ENCODE measurements around the gene GAD2. TPM values are rescaled to one million over a fixed set of nuclear protein-coding genes. Genes with fewer than 3 reads are reported as not detected.

The GAD2 gene
- polyA plus RNA-seq, 1 of the 3 experiments (the other 2 are of a cell fraction): not detected

- H3K36me3 ChIP-seq (replicated peaks in 1 of 2; ENCODE audit: control insufficient read depth in 1 of 2, insufficient read depth in 2 of 2, low read length in 1 of 2): no peaks in the 10 kb centered on the region
- H3F3A ChIP-seq (replicated peaks; ENCODE audit: insufficient read depth): no peaks in the 10 kb centered on the region
- H4K20me1 ChIP-seq (ENCODE audit: insufficient read depth): no peaks in the 10 kb centered on the region
- ChIA-PET CTCF (no interaction called here), POLR2A (no interaction called here)
- TF ChIP-seq SIN3A (IDR thresholded peaks at IDR 0.05; ENCODE audit: borderline replicate concordance, low read depth, low read length) (no peak), TCF12 (IDR thresholded peaks at IDR 0.05) (no peak), MAX (IDR thresholded peaks at IDR 0.05; ENCODE audit: low read depth) (no peak), NFIC (IDR thresholded peaks at IDR 0.05; ENCODE audit: borderline replicate concordance) (no peak), PBX3 (IDR thresholded peaks at IDR 0.05) (no peak), GABPA (IDR thresholded peaks at IDR 0.05; ENCODE audit: low read depth) (no peak)
- H3K79me2 ChIP-seq (ENCODE audit: insufficient read depth): no peaks in the 10 kb centered on the region
- H3K27ac ChIP-seq (ENCODE audit: low read depth in 2 of 2, low read length in 1 of 2): no peak overlapping the region
- H3K9me2 ChIP-seq: no peaks in the 10 kb centered on the region
- no peak for DNase-seq
- H3K4me1 ChIP-seq (ENCODE audit: control insufficient read depth in 1 of 2, insufficient read depth in 2 of 2, low read depth in 1 of 2, low read length in 1 of 2): no peaks in the 10 kb centered on the region
- H3K27me3 ChIP-seq (ENCODE audit: insufficient read depth): no peaks in the 10 kb centered on the region; the same call in 1 of the 2 replicates
- H3K4me2 ChIP-seq: no peak overlapping the region
- no peak overlapping the region for H3K9ac ChIP-seq
- WGBS (ENCODE audit: low lambda C conversion rate): 5% methylated on average over 3 of the region's 3 CpGs
- H3K4me3 ChIP-seq (ENCODE audit: low read depth in 2 of 2, low read length in 1 of 2): no peak overlapping the region
- no peaks in the 10 kb centered on the region for H3K9me3 ChIP-seq
- H2AFZ ChIP-seq (ENCODE audit: low read depth): no peak overlapping the region
Observed at GRCh38 chr10:26310361-26310760, 93.8 kb downstream of the GAD2 start.

GRCh38 chr10:26311383-26311940 lies 94.9 kb downstream of the GAD2 start:
- H2AFZ ChIP-seq (ENCODE audit: low read depth): no peak overlapping the region
- H3K4me1 ChIP-seq (ENCODE audit: control insufficient read depth in 1 of 2, insufficient read depth in 2 of 2, low read depth in 1 of 2, low read length in 1 of 2): no peaks in the 10 kb centered on the region
- 7% methylated on average over 6 of the region's 6 CpGs for WGBS (ENCODE audit: low lambda C conversion rate)
- no peaks in the 10 kb centered on the region for H3K9me3 ChIP-seq
- ChIA-PET CTCF (no interaction called here), POLR2A (interaction anchor here (0.8 kb wide), 1 partner anchor 95 kb away, joined by 4 read pairs; the partner anchor contains the start of gene GAD2)
- no peaks in the 10 kb centered on the region for H3K9me2 ChIP-seq
- TF ChIP-seq RCOR1 (IDR thresholded peaks at IDR 0.05; ENCODE audit: low read length) (no peak), SIN3A (IDR thresholded peaks at IDR 0.05; ENCODE audit: borderline replicate concordance, low read depth, low read length) (no peak), FOXM1 (IDR thresholded peaks at IDR 0.05; ENCODE audit: low read depth) (no peak), SMC3 (IDR thresholded peaks at IDR 0.05; ENCODE audit: low read depth, low read length) (no peak), ZBTB33 (IDR thresholded peaks at IDR 0.05; ENCODE audit: borderline replicate concordance, low read depth) (no peak), FOXJ3 (CRISPR knock-in tag; IDR thresholded peaks at IDR 0.05) (no peak), GATA2 (CRISPR knock-in tag; IDR thresholded peaks at IDR 0.05) (no peak), TAF1 (IDR thresholded peaks at IDR 0.05; ENCODE audit: borderline replicate concordance, low read depth, low read length) (no peak), USF2 (IDR thresholded peaks at IDR 0.05; ENCODE audit: borderline replicate concordance, low read depth, low read length) (no peak), TEAD4 (IDR thresholded peaks at IDR 0.05; ENCODE audit: borderline replicate concordance, insufficient read depth) (no peak), NRF1 (IDR thresholded peaks at IDR 0.05; ENCODE audit: low read depth, low read length) (no peak), MXI1 (IDR thresholded peaks at IDR 0.05; ENCODE audit: low read depth, low read length) (no peak), NFIC (IDR thresholded peaks at IDR 0.05; ENCODE audit: borderline replicate concordance) (no peak)
- H3K4me3 ChIP-seq (ENCODE audit: low read depth in 2 of 2, low read length in 1 of 2): no peak overlapping the region
- no peak overlapping the region for H3K4me2 ChIP-seq
- H3K27me3 ChIP-seq (ENCODE audit: insufficient read depth): no peaks in the 10 kb centered on the region; the same call in 1 of the 2 replicates
- no peaks in the 10 kb centered on the region for H3K36me3 ChIP-seq (replicated peaks in 1 of 2; ENCODE audit: control insufficient read depth in 1 of 2, insufficient read depth in 2 of 2, low read length in 1 of 2)
- H3K79me2 ChIP-seq (ENCODE audit: insufficient read depth): no peaks in the 10 kb centered on the region
- DNase-seq: no peak
- no peaks in the 10 kb centered on the region for H3F3A ChIP-seq (replicated peaks; ENCODE audit: insufficient read depth)
- H3K27ac ChIP-seq (ENCODE audit: low read depth in 2 of 2, low read length in 1 of 2): no peak overlapping the region
- no peaks in the 10 kb centered on the region for H4K20me1 ChIP-seq (ENCODE audit: insufficient read depth)
- H3K9ac ChIP-seq: no peak overlapping the region
